Renal cortical epithelial cell (primary cell): Measurements from ENCODE around the gene MEF2D. TPM values are rescaled to one million over a fixed set of nuclear protein-coding genes. Genes with fewer than 3 reads are reported as not detected.

Source experiments
- DNase-seq: peaks from one replicate; pipeline ENCODE4 v3.0.0-alpha.2; 2011; ENCODE audit warnings: low read depth
- total RNA-seq: library from RNA; depleted of rRNA; stranded (reverse); fragments of >200 nt; gene quantifications from 2 replicates; pipeline ENCODE4 v1.2.3, GENCODE V29; 2014

Gene MEF2D
- total RNA-seq, 1 donor from 2014 or later = 10.0 TPM

DNA sequence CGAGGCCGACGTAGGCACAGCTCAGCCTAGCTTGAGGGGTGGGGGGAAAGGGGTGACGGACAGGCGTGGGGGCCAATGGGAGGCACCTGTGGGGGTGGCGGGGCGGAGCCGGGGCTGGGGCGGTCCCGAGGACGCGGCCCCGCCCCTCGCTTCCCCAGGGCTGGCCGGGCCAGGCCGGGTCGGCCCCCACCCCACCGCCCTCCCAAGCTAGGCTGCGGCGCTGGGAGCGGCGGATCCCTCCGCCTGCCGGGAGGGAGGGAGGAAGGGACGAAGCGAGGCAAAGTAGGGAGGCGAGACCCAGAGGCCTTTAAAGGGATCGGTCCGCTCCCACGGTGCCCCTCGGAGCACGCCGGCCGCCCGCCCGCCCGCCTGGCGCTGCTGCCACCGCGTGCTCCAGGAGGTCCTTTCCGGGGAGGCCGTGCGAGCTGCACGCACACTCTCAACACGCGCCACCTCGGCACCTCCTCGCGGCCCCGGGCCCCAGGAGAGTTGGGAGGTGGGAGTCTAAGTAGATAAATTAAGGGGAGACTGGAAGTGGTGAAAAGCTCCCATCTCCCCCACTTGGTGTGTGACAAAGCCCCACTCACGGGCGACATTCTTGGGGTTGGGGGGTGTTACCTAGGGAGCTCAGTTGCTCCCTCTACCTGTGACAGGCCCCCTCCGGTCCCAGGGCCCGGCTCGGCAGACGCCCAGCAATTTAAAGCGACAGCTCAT is 375 bp upstream of the MEF2D start:
- peak; percentile 82 for DNase-seq

DNA sequence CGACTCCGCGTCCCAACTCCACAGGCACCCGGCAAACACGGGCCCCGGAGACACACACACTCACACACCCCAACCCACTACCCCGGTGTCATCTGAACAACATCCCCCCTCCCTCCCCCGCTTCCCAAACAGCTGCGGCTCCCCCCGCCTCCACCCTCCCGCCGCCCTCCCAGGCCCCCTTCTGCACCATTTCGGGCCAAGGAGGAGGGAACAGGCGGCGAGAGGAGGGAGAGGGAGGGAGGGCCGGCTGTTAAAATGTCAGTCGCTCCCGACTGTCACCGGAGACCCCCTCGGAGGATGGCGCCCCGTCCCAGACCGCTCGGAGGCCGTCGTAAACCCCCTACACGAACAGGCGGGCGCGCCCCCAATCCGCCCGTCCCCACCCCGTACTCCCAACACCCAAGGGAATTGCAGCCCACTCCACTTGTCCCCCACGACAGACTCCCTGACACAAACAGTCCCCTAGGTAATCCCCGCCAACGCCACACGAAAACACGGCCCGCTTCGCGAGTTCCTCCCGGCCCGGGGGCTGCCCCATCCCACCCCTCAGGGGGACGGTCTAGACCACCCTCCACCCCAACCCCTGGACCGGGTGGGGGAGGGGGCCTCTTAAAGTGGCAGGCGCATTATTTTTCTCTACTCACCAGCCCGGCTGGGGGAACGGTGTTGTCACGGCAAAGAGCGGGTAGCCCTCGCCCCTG is 583 bp downstream of the MEF2D start:
- DNase-seq = no peak

DNA sequence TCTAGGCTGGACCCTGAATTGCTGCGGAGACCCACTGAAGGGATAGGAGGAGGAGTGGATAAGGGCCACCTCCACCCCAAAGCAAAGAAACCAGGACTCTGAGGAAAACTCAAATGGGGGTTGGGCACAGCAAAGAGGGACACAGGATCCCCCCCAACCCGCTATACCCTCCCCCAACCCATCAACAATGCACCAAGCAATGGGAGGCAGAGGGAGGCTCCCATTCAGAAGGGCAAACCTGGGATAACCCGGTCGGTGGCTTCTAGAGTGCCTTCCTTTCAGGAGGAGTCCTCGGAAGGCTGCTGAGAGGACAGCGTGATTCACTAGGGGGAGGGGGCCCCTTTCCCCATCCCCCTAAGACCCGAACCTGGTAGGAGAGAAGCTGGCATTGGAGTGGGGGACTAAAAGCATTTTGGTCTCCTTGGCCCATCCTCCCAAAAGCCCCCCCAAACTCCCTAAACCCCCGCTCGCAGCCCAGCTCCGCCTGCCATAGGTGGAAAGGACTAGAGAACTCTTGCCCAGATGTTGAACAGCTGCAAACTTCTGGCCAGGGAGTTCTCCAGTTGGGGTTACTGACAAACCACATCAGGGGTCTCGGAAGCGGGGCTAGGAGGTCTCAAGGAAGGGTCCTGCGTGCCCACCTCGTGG is 1.3 kb downstream of the MEF2D start:
- no peak for DNase-seq

DNA sequence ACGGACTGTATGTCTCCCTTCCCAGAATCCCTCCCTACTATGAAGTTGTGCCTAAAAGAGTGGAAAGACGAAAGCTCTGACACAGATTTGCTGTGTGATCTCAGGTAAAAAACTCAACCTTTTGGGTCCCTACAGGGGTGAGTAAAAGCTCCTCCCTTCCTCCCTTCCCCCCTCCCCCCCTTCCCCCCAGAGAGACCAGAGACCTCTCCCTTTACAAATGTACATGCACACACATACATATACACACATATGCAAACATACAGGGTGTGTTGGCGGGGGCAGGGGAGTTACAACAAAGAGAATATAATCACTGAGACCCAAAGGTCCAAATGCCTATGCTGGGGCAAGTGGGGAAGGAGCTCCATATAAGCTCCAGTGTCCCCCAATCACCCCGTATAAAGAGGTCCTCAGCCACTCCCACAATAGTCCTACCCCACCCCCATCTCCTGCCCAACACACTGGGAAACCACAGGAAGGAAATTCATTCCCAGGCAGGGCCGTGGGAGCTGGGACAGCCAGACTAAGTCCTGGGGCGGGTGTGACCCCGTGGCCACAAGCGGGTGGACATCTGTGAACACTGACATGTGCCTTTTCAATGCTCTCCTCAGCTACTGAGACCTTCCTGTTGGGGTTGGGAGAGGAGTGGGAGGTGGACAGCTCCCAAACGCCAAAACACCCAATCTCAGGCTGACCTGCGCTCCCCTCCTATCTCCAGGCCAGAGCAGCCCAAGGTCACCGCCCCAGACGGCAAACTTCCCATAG is 2.0 kb downstream of the MEF2D start:
- peak; percentile 44 for DNase-seq

DNA sequence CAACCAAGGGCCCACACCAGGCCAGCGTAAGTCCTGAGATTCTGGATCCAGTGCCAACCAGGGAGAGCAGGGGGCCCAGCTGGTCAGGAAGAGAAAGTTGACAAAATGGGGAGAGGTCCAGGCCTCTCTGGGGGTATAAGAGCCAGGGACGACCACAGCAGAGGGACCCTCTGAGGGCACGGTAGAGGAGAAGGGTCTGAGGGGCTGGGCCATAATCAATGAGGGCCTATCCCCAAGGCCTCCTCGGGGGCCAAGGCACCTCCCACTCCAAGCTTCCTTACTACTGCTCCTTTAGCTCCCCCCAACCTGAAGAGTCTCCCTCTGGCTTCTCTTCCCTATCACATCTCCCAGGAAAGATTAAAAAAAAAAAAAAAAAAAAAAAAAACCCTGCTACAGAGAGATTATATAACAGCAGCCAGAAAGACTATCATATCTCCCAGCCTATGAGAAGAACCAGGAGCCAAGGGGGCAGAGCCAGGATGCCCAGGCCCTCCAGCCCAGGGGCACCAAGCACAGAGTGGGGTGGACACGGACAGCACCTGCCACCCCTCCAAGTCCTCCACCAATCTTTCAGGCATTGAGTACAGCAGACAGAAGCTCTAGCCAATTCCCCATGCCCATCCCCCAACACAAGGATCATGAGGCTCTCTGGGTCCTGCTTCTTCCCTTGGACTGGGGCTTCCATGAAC is 2.7 kb downstream of the MEF2D start:
- DNase-seq = no peak

DNA sequence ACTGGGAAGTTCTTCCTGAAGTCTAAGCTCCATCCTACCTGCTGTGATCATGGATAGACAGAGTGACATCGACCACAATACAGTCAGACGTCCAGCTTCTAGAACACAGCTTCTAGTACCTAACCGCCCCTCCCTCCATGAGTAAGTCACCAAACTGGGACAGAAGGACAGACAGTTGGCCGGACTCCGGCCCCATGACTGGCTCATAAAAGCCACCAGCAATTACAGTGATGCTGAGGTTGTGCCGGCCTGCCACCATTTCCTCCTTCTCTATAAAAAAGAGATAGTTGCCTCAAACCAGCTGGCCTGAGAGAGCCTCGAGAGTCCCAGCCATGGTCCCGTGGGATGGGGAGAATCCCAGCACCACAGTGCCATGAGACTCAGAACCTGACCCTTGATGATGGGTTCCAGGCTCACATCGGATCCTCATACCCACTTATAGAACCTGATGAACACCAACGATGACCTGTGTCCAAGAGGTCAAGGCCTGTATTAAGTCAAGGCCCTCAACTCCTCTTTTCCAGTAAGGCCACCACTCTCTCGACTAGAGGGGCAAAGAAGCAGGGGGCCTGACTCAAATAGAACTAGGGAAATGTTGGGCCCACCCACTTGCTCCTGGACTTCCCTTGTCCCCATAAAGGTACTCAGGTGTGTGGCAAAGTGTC is 3.4 kb downstream of the MEF2D start:
- no peak for DNase-seq

DNA sequence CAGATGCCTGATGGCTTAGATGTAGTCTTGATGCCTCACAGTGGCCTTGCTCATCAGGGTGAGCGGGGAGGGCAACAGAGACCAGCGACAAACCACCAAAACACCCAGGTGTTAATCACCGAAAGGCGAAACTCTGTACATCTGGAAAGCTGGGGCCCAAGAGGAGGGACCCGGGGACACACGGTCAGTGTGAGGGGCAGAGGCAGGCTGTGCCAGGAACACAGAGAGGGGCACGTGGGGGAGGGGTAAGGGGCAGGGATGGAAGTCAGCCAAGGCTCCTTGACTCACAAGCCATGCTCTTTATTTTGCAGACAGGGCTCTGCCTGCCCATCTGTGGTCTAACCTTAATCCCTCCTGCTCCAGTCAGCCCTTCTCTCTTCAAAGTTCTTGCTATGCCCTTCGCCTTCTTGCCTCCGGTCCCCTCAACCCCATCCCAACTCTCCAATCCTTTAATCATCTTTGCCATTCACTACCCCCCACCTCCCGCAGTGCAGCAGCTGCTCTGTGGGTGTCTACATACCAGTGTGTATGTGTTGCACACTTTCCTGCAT is 4.3 kb downstream of the MEF2D start:
- no peak for DNase-seq

DNA sequence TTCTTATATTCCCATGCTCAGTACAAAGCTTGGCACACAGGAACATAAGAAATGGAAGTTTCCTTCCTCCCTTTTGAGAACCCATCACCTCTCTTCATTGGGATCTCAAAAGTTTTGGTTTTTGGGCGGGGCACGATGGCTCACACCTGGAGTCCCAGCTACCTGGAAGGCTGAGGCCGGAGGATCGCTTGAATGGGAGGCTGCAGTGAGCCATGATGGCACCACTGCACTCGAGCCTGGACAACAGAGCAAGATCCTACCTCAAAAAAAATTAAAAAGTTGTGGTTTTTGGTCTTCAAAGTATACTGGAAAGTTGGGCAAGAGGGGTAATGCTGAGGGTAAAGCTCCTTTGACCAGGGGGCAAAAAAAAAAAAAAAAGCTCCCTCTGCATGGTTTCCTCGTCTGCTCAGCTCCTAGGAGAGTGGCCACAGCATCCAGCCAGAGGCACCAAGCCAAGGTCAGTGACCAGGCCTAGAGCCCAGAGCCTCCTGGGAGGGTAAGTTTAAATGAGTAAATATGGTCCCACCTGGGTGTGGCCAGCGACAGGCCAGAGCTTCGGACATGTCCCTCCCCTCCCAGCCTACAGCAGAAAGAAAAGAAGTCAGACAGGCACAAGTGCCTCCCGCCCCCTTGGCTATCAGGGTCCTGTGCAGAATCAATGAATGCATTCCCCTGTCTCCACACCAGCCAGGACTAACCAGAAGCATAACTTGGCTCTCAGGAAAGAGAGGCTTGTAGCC is 5.0 kb downstream of the MEF2D start:
- DNase-seq = no peak

DNA sequence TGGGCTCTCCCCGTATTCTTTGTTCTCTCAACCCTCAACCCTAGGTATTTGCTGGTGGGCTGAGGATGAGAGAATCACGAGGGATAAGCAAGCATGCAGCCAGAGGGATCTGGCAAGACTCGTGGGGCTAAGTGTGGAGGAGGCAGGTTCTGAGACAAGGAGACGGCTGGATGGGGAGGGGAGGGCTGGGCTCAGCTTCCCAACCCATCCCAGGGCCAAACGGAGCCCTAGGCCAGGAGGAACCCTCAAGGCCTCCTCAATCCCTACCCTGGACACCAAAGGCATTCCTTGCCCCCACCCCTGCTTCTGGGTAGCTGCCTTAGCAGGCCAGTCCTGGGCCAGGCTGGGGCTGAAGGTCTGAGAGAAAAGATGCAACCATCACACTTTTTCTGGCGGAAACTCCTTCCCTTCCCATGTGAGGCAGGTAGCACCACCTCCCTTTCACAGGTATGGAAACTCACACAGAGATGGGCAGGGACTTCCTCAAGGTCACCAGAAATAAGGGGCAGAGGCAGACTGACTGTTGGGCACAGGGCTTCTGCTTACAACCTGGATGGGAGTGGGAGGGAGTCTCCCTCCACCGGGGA is 6.2 kb downstream of the MEF2D start:
- DNase-seq = no peak

DNA sequence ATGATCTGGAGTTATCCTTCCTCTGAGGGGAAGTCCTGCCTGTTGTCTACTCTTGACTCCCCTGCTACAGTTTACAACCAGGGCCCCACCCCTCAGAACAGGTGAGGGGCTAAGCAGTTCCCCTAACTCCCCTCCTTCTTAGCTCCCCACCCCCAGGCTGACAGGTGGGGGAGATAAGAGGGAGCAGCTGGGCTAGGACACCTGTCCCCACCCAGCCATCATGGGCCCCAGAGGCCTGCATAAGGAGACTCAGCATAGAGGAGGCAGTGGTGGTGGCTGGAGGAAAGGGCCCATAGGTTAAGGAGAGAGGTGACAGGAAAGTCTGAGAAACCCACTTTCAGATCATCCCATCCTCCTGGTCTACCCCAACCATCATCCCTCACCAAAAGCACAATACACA is 6.8 kb downstream of the MEF2D start:
- DNase-seq = no peak

DNA sequence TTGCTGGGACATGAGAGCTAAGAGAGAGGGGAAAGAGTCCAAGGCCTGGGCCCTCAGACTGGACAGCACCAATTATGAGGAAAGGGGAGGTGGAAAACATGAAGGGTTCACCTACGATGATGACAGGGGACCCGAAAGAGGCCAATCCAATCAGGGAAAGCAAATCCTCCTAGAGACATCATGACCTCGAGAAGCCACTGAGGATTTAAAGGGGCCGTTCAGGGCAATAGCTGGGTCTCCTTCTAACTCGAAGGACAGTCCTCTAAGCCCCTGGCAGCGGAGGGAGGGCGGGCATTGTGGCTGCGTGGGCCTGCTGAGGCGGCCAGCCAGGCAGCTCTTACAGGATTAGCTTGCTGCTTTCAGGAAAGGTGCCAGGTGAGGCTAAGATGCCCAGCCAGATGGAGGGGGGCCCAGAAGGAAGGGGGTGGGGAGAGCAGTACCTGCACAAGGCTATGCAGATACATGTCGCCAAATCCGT is 7.4 kb downstream of the MEF2D start:
- no peak for DNase-seq

DNA sequence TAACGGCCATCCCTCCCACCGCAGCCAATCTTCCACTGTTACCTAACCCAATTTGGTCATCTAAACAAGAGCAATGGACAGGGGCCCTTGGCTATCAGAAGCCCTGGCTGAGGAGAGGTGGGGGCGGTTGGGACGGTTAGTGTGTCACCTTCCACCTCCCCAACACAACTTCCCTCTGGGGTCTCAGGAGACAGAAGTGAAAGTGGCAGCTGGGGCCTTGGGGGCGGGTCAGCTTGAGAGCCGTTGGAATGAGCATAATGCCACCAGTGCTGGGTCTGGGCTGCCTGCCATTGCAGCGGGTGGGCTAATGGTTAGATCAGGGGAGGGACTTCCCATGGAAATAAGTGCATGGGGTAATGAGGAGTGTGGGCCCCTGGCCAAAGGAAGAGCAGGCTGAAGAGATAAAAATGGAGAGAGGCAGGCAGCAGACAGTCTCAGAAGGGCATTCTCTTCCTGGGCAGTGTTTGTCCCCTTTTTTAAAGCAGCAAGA is 7.9 kb downstream of the MEF2D start:
- DNase-seq = no peak

DNA sequence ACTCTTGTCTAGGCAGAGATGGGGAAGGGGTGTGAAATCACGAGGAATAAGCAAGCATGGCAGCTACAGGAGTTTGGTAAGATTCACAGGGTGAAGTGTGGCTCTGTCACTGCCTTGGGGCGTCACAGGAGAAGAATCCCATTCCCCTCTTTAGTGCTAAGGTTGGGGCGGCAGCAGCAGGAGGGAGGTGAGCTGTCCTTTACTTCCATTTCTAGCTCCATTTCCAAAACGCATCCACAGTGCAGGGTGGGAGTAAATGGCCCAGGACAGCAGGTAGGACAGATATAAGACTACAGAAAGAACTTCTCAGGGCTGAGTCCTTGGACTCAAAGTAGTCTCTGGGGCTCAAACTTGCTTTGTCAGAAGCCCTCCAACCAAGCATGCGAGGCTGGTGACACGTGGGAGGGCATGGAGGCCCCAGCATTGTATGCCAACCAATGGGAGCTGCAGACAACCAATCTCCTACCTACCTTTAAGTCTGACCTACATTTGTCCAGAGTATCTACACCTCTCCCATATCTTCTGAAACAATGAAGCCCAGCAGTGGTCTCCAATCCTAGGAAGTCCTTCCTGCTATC is 8.5 kb downstream of the MEF2D start:
- no peak for DNase-seq

DNA sequence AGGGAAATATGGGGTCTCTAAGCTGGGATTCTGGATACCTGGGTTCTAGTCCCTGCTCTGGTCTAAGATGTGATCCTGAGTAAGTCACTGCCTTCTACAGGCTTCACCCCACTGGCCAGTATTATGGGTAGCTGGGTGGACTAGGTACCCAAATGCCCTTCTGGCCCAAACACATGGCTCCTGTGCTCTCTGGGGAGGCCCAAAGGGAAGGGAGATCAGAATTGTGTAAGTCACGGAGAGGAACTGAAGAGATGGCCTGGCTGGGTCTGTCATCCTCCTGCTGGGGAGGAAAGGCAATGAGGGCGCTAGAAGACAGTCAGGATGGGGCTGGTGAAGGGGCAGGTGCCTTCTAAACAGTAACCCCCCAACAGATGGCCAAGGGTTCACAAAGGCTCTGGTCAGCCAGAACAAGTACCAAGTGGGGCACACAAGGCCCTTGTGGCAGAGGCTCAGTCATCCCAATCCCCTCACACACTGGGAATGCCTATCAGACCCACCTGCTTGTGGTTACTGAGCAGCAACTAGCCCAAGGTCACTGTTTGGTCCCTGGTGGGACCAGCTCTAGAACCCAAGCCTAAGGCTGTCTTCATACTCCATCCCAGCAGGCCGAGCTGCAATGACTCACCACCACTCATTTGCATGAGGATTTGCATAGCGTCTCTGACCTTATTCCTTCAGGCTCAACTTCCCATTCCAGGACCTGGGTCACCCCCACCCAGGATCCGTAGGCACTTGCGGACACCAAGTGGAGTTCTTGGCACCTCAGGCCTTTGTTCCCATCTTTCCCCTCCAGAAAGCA is 9.2 kb downstream of the MEF2D start:
- DNase-seq = no peak

DNA sequence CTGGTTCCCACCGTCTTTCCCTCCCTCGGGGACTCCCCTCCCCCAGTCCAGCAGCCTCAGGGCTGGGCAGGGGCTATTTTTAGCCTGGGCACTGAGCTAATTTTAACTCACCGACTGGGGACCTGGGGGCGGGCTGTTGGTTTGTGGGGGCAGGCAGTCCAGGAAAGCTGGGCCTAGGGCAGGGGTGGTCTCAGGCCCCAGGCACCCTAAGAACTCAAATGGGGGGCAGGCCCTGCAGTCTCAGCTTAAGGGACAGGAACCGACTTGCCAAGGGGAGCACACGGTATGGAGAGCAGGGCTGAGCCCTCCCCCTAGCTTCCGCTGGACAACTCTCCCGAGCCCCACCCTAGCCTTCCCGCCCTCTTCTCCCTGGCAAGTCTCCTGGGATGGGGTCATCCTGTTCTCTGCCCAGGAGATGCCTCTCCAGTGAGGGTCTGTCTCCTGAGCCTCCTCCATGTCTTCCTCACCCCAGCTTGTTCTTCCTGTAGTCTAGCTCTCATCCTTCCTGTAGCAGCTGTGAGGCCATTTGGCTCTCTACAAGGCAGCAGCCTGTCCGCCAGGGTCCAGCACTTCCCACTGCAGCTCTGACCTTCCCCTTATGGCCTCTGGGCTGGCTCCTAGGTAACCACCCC is 10.1 kb downstream of the MEF2D start:
- no peak for DNase-seq

DNA sequence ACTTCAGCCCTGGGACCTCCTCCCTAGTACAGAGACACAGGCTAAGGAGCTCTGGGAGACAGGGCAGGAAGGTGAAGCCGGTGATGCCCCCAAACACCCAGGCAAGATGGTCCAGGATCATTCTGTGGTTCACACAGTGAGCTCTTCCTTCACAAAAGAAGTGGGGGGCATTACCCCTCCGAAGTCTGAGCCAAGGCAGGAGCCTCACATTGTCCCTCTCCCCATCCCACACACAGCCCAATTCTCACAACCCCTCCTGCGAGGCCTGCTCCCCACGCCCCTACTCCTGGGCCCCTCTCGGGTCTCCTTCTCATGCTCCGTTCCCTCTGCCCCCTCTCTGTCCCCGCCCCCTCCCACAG is 10.7 kb downstream of the MEF2D start:
- DNase-seq = no peak

DNA sequence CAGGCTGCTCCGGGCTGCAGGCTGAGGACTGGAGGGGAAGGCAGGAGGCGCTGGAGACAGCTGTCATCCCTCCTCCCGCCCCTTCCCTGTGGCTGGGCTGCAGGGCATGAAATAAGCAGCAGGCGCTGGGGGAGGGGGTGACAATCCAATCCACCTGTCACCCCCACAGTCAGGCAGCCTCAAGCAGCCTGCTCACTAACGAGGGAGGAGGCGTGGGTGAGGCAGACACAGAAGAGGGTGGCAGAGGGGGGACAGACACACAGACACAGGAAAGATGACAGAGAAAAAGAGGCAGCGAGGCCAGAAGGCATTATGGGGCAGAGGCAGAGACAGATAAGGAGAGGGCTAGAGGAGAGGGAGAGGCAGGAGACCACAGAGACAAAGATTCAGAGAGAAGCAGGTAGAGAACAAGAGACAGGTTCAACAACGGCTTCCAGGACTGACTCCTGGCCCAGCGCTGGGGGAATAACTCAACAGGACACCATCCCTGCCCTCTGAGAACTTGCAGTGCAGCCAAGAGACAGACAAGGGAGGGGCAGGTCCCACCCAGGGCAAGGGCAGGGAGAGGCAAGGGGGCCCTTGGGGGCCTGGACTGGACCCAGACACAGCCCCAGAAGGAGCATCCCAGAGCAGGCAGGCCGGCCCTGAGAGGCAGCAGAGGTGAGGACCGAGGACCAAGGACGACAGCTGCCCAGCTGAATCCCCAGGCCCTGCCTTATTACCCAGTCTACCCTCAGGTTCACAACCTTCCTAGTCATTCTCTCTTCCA is 11.2 kb downstream of the MEF2D start:
- no peak for DNase-seq
